HK-2 (cell line): ENCODE measurements around the gene PCDHA8.
"Not testable (repeated sequence)": the region's sequence is repeated elsewhere in the genome, so short reads cannot be mapped to it uniquely, and the experiment has no call there.

ENCODE experiments used
- DNase-seq: peaks from one replicate; pipeline ENCODE4 v3.0.0-alpha.2; 2018; ENCODE audit not compliant: unreplicated experiment

Gene PCDHA8

GRCh38 chr5:140840978-140841962 lies at the start of gene PCDHA8:
PCDHA8 (plus strand) TSS chr5:140841187; CDS start chr5:140841322, 135 bp downstream.
- DNase-seq = no peak

- no peak for DNase-seq
Observed at GRCh38 chr5:140794595-140795258, 46.3 kb upstream of the PCDHA8 start, which contains the start of gene PCDHA2. PCDHA2 (plus strand) TSS chr5:140794852.

- DNase-seq = no peak
Observed at GRCh38 chr5:140795259-140795641, 45.7 kb upstream of the PCDHA8 start.

DNA sequence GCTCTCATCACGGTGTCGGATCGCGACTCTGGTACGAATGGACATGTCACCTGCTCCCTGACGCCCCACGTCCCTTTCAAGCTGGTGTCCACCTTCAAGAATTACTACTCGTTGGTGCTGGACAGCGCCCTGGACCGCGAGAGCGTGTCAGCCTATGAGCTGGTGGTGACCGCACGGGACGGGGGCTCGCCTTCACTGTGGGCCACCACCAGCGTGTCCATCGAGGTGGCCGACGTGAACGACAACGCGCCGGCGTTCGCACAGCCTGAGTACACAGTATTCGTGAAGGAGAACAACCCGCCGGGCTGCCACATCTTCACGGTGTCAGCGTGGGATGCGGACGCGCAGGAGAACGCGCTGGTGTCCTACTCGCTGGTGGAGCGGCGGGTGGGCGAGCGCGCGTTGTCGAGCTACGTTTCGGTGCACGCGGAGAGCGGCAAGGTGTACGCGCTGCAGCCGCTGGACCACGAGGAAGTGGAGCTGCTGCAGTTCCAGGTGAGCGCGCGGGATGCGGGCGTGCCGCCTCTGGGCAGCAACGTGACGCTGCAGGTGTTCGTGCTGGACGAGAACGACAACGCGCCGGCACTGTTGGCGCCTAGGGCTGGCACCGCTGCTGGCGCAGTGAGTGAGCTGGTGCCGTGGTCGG lies 44.8 kb upstream of the PCDHA8 start:
- not testable (repeated sequence) for DNase-seq

DNA sequence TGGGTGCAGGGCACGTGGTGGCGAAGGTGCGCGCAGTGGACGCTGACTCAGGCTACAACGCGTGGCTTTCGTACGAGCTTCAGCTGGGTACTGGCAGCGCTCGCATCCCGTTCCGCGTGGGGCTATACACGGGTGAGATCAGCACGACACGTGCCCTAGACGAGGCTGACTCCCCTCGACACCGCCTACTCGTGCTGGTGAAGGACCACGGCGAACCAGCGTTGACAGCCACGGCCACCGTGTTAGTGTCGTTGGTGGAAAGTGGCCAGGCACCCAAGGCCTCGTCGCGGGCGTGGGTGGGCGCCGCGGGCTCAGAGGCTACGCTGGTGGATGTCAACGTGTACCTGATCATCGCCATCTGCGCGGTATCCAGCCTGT lies 44.3 kb upstream of the PCDHA8 start:
- no peak for DNase-seq

GRCh38 chr5:140800816-140801493 lies 40.0 kb upstream of the PCDHA8 start, which contains the start of gene PCDHA3:
PCDHA3 (plus strand) TSS chr5:140801057.
- no peak for DNase-seq

GRCh38 chr5:140801494-140801841 lies 39.5 kb upstream of the PCDHA8 start:
- no peak for DNase-seq

DNA sequence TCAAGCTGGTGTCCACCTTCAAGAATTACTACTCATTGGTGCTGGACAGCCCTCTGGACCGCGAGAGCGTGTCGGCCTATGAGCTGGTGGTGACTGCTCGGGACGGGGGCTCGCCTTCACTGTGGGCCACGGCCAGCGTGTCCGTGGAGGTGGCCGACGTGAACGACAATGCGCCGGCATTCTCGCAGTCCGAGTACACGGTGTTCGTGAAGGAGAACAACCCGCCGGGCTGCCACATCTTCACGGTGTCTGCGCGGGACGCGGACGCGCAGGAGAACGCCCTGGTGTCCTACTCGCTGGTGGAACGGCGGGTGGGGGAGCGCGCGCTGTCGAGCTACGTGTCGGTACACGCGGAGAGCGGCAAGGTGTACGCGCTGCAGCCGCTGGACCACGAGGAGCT lies 38.6 kb upstream of the PCDHA8 start:
- DNase-seq = not testable (repeated sequence)

GRCh38 chr5:140802781-140803271 lies 38.2 kb upstream of the PCDHA8 start:
- no peak for DNase-seq

DNA sequence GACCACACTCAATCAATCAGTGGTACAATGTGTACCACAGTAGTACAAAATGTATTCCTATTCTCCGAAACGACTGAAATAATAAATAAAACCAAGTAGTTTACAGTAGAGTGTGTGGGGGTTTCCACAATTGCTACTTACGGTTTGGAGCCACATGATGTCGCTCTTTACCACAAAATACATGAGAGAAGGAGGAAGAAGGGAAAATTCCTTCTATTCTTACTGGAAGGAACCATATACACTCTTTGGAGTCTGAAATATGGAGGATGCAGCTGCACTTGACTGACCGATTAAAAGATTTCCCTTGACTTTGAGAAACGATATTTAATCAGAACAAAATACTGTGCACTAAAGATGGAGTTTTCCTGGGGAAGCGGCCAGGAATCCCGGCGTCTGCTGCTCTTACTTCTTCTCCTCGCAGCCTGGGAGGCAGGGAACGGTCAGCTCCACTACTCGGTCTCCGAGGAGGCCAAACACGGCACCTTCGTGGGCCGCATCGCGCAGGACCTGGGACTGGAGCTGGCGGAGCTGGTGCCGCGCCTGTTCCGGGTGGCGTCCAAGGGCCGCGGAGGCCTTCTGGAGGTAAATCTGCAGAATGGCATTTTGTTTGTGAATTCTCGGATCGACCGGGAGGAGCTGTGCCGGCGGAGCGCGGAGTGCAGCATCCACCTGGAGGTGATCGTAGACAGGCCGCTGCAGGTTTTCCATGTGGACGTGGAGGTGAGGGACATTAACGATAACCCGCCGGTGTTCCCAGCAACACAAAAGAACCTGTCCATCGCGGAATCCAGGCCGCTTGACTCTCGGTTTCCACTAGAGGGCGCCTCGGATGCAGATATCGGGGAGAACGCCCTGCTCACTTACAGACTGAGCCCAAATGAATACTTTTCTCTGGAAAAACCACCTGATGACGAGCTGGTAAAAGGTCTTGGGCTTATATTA lies 33.9 kb upstream of the PCDHA8 start, which contains the start of gene PCDHA4:
PCDHA4 (plus strand) TSS at position 235 of the 942 bp plus-strand sequence.
- DNase-seq = no peak

- not testable (repeated sequence) for DNase-seq
Observed at GRCh38 chr5:140808241-140808888, 32.6 kb upstream of the PCDHA8 start.

DNA sequence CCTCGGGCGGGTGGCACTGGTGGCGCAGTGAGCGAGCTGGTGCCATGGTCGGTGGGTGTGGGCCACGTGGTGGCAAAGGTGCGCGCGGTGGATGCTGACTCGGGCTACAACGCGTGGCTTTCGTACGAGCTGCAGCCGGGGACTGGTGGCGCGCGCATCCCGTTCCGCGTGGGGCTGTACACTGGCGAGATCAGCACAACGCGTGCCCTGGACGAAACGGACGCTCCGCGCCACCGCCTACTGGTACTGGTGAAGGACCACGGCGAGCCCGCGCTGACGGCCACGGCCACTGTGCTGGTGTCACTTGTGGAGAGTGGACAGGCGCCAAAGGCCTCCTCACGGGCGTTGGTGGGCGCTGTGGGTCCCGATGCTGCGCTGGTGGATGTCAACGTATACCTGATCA lies 32.1 kb upstream of the PCDHA8 start:
- DNase-seq = no peak

- peak; percentile 16 for DNase-seq
Observed at GRCh38 chr5:140821375-140822280, 19.4 kb upstream of the PCDHA8 start, which contains the start of gene PCDHA5. PCDHA5 (plus strand) TSS chr5:140821613.

DNA sequence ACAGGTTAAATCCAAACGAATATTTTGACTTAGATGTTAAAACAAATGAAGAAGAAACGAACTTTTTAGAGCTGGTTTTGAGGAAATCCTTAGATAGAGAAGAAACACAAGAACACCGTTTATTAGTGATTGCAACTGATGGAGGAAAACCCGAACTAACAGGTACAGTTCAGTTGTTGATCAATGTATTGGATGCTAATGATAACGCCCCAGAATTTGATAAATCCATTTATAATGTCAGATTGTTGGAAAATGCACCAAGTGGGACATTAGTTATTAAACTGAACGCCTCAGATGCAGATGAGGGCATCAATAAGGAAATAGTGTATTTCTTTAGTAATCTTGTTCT lies 18.7 kb upstream of the PCDHA8 start:
- DNase-seq = no peak

GRCh38 chr5:140822969-140823368 lies 18.0 kb upstream of the PCDHA8 start:
- not testable (repeated sequence) for DNase-seq

- DNase-seq = no peak
Observed at GRCh38 chr5:140823475-140823874, 17.5 kb upstream of the PCDHA8 start.

GRCh38 chr5:140827704-140828361 lies 13.2 kb upstream of the PCDHA8 start, which contains the start of gene PCDHA6:
PCDHA6 (plus strand) TSS chr5:140827960; CDS start chr5:140828092, 132 bp downstream.
- DNase-seq = no peak

DNA sequence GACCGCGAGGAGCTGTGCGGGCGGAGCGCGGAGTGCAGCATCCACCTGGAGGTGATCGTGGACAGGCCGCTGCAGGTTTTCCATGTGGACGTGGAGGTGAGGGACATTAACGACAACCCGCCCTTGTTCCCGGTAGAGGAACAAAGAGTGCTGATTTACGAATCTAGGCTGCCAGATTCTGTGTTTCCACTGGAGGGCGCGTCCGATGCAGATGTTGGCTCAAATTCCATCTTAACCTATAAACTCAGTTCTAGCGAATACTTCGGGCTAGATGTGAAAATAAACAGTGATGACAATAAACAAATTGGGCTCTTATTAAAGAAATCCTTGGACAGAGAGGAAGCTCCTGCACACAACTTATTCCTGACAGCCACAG lies 12.6 kb upstream of the PCDHA8 start:
- no peak for DNase-seq
